H1 (cell line): ENCODE measurements around the gene CACNA1D.

ENCODE experiments used
- CTCF ChIP-seq, 3 experiments: IDR thresholded peaks; 1 replicate in 2 of 3; 2 replicates in 1 of 3; pipeline versions ENCODE4 v1.5.1 to v1.6.1; 2011; ENCODE audit warnings: low read length in 3 of 3, mild to moderate bottlenecking in 3 of 3, inconsistent platforms in 2 of 3, low read depth in 1 of 3, moderate library complexity in 1 of 3; ENCODE audit not compliant: insufficient read depth in 1 of 3; ENCODE audit errors: control extremely low read depth in 1 of 3
- EZH2 ChIP-seq: fragments of 200-600 bp; sonication (generic); IDR thresholded peaks from 2 replicates; pipeline ENCODE4 v1.7.1; 2012; ENCODE audit warnings: low read depth, mild to moderate bottlenecking, moderate library complexity, low read length, inconsistent platforms; ENCODE audit not compliant: severe bottlenecking
- MAFK ChIP-seq: IDR thresholded peaks from 2 replicates; pipeline ENCODE4 v1.6.1; 2012; ENCODE audit warnings: low read depth, mild to moderate bottlenecking, improper control_type of control experiment, low read length
- POLR2AphosphoS5 ChIP-seq: IDR thresholded peaks from 2 replicates; pipeline ENCODE4 v1.6.1; 2011; ENCODE audit warnings: low read depth, low read length
- RXRA ChIP-seq: IDR thresholded peaks from 2 replicates; pipeline ENCODE4 v1.6.1; 2011; ENCODE audit warnings: low read depth, mild to moderate bottlenecking, low read length, moderate library complexity; ENCODE audit not compliant: insufficient read depth
- SAP30 ChIP-seq: fragments of 300-600 bp; sonication (generic); IDR thresholded peaks from 2 replicates; pipeline ENCODE4 v1.7.1; 2012; ENCODE audit warnings: low read length, moderate library complexity, mild to moderate bottlenecking, inconsistent platforms; ENCODE audit not compliant: insufficient read depth, insufficient replicate concordance
- TEAD4 ChIP-seq: IDR thresholded peaks from 2 replicates; pipeline ENCODE4 v1.6.1; 2012; ENCODE audit warnings: low read depth, low read length, inconsistent platforms, mixed read lengths

GRCh38 chr3:53485675-53486403 is 8.6 kb upstream of the CACNA1D start:
- no peak for TF ChIP-seq CTCF (IDR thresholded peaks at IDR 0.05; ENCODE audit: control extremely low read depth in 1 of 3, insufficient read depth in 1 of 3, low read depth in 1 of 3, low read length in 3 of 3)
- TF ChIP-seq EZH2 = no peak
- no peak for TF ChIP-seq POLR2AphosphoS5
- TF ChIP-seq SAP30 = no peak
- no peak for TF ChIP-seq MAFK
- no peak for TF ChIP-seq TEAD4
- TF ChIP-seq RXRA = no peak
